GM12878 (cell line): ENCODE data around the gene DUSP10. TPM values are rescaled to one million over a fixed set of nuclear protein-coding genes. Genes with fewer than 3 reads are reported as not detected.

ENCODE experiments used
- ATAC-seq: fragments of 200-7000 bp; cut with Tn5 transposase; 3 replicates; pipeline ENCODE4 v1.9.1; 2020; ENCODE audit warnings: mild to moderate bottlenecking, moderate library complexity
- BruUV-seq: library from RNA; stranded (reverse); fragments of 400-500 nt; replicated peaks from 2 replicates; lab custom pipeline; 2021; lab: Mats Ljungman, UMichigan
- CTCF ChIA-PET: fragments of 300-600 bp; sonication (Branson Sonifier 250); formaldehyde crosslinking; extraction: SDS; loops from one replicate; lab custom pipeline; 2021; ENCODE audit warnings: inconsistent platforms; lab: Yijun Ruan, JAX
- POLR2A ChIA-PET: fragments of 350-600 bp; formaldehyde crosslinking; extraction: SDS; loops from one replicate; lab custom pipeline; 2021; ENCODE audit warnings: inconsistent platforms; lab: Charles Lee
- RAD21 ChIA-PET: fragments of 300-600 bp; sonication (Branson Sonifier 250); formaldehyde crosslinking; loops from one replicate; lab custom pipeline; 2023; ENCODE audit warnings: antibody characterized with exemption; ENCODE audit not compliant: unreplicated experiment; lab: Charles Lee
- SMC1A ChIA-PET: fragments of 300-600 bp; sonication (Branson Sonifier 250); formaldehyde crosslinking; loops from one replicate; lab custom pipeline; 2023; ENCODE audit not compliant: unreplicated experiment, uncharacterized antibody; lab: Charles Lee
- DNase-seq: peaks from one replicate; pipeline ENCODE4 v3.0.0-alpha.2; 2011; ENCODE audit warnings: low read depth, low spot score
- FAIRE-seq: peaks from 3 replicates; lab custom pipeline; 2011; peaks lifted over from hg19 to GRCh38; lab: Jason Lieb, UNC
- H2AFZ ChIP-seq: 2 replicates; pipeline ENCODE4 v1.6.0; 2011; ENCODE audit warnings: low read depth, low read length, control low read depth; ENCODE audit not compliant: control insufficient read depth
- H3K27ac ChIP-seq: 2 replicates; pipeline ENCODE4 v1.5.1; 2011; ENCODE audit warnings: control low read depth; ENCODE audit not compliant: control insufficient read depth, insufficient read depth
- H3K27me3 ChIP-seq, 2 experiments: replicated peaks in 1 of 2; 2 replicates each; pipeline versions ENCODE4 v1.6.0 to v1.6.1; 2011; ENCODE audit warnings: low read length in 1 of 2; ENCODE audit not compliant: control insufficient read depth in 2 of 2, insufficient read depth in 2 of 2
- H3K36me3 ChIP-seq, 2 experiments: 2 replicates each; pipeline ENCODE4 v1.5.1; 2011; ENCODE audit warnings: low read length in 1 of 2; ENCODE audit not compliant: control insufficient read depth in 2 of 2, insufficient read depth in 2 of 2
- H3K4me1 ChIP-seq: 2 replicates; pipeline ENCODE4 v1.6.1; 2011; ENCODE audit warnings: mild to moderate bottlenecking, low read length, moderate library complexity, mixed read lengths; ENCODE audit not compliant: control insufficient read depth, insufficient read depth
- H3K4me2 ChIP-seq: 2 replicates; pipeline ENCODE4 v1.6.0; 2011; ENCODE audit warnings: control low read depth; ENCODE audit not compliant: control insufficient read depth, insufficient read depth
- H3K4me3 ChIP-seq: fragments of 200-600 bp; sonication (generic); 2 replicates; pipeline ENCODE4 v1.5.1; 2016
- H3K79me2 ChIP-seq: 2 replicates; pipeline ENCODE4 v1.6.0; 2011; ENCODE audit warnings: low read length; ENCODE audit not compliant: control insufficient read depth, insufficient read depth
- H3K9ac ChIP-seq: 2 replicates; pipeline ENCODE4 v1.8.0; 2011; ENCODE audit warnings: low read length, control low read depth, mixed read lengths; ENCODE audit not compliant: control insufficient read depth, insufficient read depth
- H3K9me3 ChIP-seq: replicated peaks from 3 replicates; pipeline ENCODE4 v1.5.1; 2011; ENCODE audit warnings: mild to moderate bottlenecking, low read length; ENCODE audit not compliant: control insufficient read depth, insufficient read depth
- H4K20me1 ChIP-seq: 2 replicates; pipeline ENCODE4 v1.6.0; 2011; ENCODE audit not compliant: control insufficient read depth, insufficient read depth
- BCL11A ChIP-seq: IDR thresholded peaks from 2 replicates; pipeline ENCODE4 v1.6.1; 2011; ENCODE audit warnings: low read depth, low read length
- E2F8 ChIP-seq: fragments of 450-650 bp; IDR thresholded peaks from 2 replicates; pipeline ENCODE4 v1.6.1; 2018; ENCODE audit warnings: mild to moderate bottlenecking, low read depth, moderate library complexity; ENCODE audit not compliant: partially characterized antibody
- EGR1 ChIP-seq, 2 experiments: IDR thresholded peaks; 1 replicate in 1 of 2; 2 replicates in 1 of 2; pipeline ENCODE4 v1.6.1; 2011 to 2012; ENCODE audit warnings: low read depth in 2 of 2, low read length in 2 of 2, borderline replicate concordance in 1 of 2, mild to moderate bottlenecking in 1 of 2, moderate library complexity in 1 of 2
- ESRRA ChIP-seq: IDR thresholded peaks from 2 replicates; pipeline ENCODE4 v1.6.1; 2012; ENCODE audit warnings: mild to moderate bottlenecking, low read length, improper control_type of control experiment
- IRF4 ChIP-seq: IDR thresholded peaks from 2 replicates; pipeline ENCODE4 v1.6.1; 2011; ENCODE audit warnings: low read depth, low read length
- KAT2A ChIP-seq: conservative IDR thresholded peaks from 2 replicates; pipeline ENCODE4 v1.6.1; 2011; ENCODE audit warnings: low read depth, low read length; ENCODE audit not compliant: control insufficient read depth
- NKRF ChIP-seq: fragments of 450-650 bp; conservative IDR thresholded peaks from 2 replicates; pipeline ENCODE4 v1.6.1; 2017; ENCODE audit warnings: mild to moderate bottlenecking, moderate library complexity
- PAX8 ChIP-seq: fragments of 450-650 bp; IDR thresholded peaks from 2 replicates; pipeline ENCODE4 v1.6.1; 2017; ENCODE audit warnings: mild to moderate bottlenecking, moderate library complexity
- RAD51 ChIP-seq: fragments of 450-650 bp; IDR thresholded peaks from 2 replicates; pipeline ENCODE4 v1.6.1; 2016; ENCODE audit warnings: moderate library complexity, mild to moderate bottlenecking, inconsistent platforms
- TBL1XR1 ChIP-seq: IDR thresholded peaks from 2 replicates; pipeline ENCODE4 v1.6.1; 2012; ENCODE audit warnings: low read depth, low read length, improper control_type of control experiment
- ZBTB40 ChIP-seq: fragments of 450-650 bp; IDR thresholded peaks from 2 replicates; pipeline ENCODE4 v1.6.1; 2016; ENCODE audit warnings: mild to moderate bottlenecking, moderate library complexity, borderline replicate concordance
- WGBS: methylation state at CpG from one replicate; pipeline ENCODE4 v1.1.6; 2016; ENCODE audit warnings: low lambda C conversion rate; ENCODE audit not compliant: insufficient replicate concordance, insufficient coverage; ENCODE audit errors: missing lambda C conversion rate; 5-methylcytosine and 5-hydroxymethylcytosine counted together
- in situ Hi-C: fragments of 300-500 bp; cut with MboI; formaldehyde crosslinking; loops from 9 replicates; pipeline ENCODE4 v1.14.3; 2018; ENCODE audit warnings: mixed read lengths
- intact Hi-C: fragments of 100-400 bp; cut with micrococcal nuclease; formaldehyde crosslinking; loops from one replicate; pipeline ENCODE4 v1.14.2; 2022; ENCODE audit not compliant: unreplicated experiment
- polyA plus RNA-seq, 11 experiments: library from polyadenylated mRNA; depleted of rRNA in 4 of 11; unstranded in 6 of 11; stranded (reverse) in 5 of 11; fragments of >200 nt; fragmentation: Nextera tagmentation in 4 of 11; fragmentation: Illumina TruSeq in 1 of 11; extraction: Ambion mirVana in 4 of 11; extraction: Trizol in 1 of 11; gene quantifications; 1 replicate in 1 of 11; 2 replicates in 10 of 11; pipeline versions ENCODE4 v1.2.1 to v1.2.3, GENCODE V29; 2011 to 2016; ENCODE audit warnings: inconsistent platforms in 2 of 11, missing spikeins in 2 of 11, low read depth in 1 of 11
- total RNA-seq, 4 experiments: library from RNA; depleted of rRNA in 3 of 4; stranded (reverse); fragments of >200 nt in 3 of 4; fragmentation: Illumina TruSeq in 1 of 4; extraction: Trizol in 1 of 4; gene quantifications; 2 replicates each; pipeline versions ENCODE4 v1.2.1 to v1.2.3, GENCODE V29; 2013 to 2021

Gene DUSP10
- total and polyA plus RNA-seq, 10 of the 15 experiments (the other 5 are each of a cell fraction or from before 2014, with no cell fraction given), result 20.3 to 38.4 (median 27.8) TPM

GRCh38 chr1:221751226-221751887 is 9.5 kb upstream of the DUSP10 start:
- no peak for DNase-seq
- POLR2A ChIA-PET, result interaction anchor here (0.9 kb wide), 1 partner anchor 10 kb away, joined by 3 read pairs; the partner anchor contains the start of gene DUSP10
- TF ChIP-seq KAT2A (no peak), PAX8 (no peak), TBL1XR1 (no peak), E2F8 (no peak), ZBTB40 (no peak), RAD51 (no peak), BCL11A (no peak), ESRRA (no peak), NKRF (no peak), EGR1 (IDR thresholded peaks at IDR 0.05; ENCODE audit: borderline replicate concordance in 1 of 2, low read depth in 2 of 2, low read length in 2 of 2) (no peak), IRF4 (no peak)

More at GRCh38 chr1:221751226-221751887, 9.5 kb upstream of the DUSP10 start:
- H3K4me2 ChIP-seq, result no peak overlapping the region
- in situ Hi-C loops, result loop anchor here (5.0 kb wide), 1 partner anchor 86 kb away; no protein-coding TSS in a partner anchor
- BruUV-seq, result no TSS peak
- H3K4me1 ChIP-seq, result peaks cover 29% of the 10 kb centered on the region
- no peak for ATAC-seq
- no peak overlapping the region for H3K4me3 ChIP-seq
- no peak overlapping the region for H2AFZ ChIP-seq
- no peaks in the 10 kb centered on the region for H3K36me3 ChIP-seq
- intact Hi-C loops, result no loop called here
- no peaks in the 10 kb centered on the region for H3K27me3 ChIP-seq
- 89% methylated on average over 4 of the region's 4 CpGs for WGBS
- ChIA-PET SMC1A (interaction anchor here (1.2 to 2.6 kb wide), 4 partner anchors 9 to 43 kb away, joined by 3 to 8 read pairs (median 5); partner anchors contain the start of gene DUSP10), RAD21 (interaction anchor here (1.4 kb wide), 1 partner anchor 23 kb away, joined by 3 read pairs; no protein-coding TSS in a partner anchor), CTCF (no interaction called here)
- FAIRE-seq, result no peak
- H3K27ac ChIP-seq, result no peak overlapping the region
- peaks cover 40% of the 10 kb centered on the region for H3K9me3 ChIP-seq
- H4K20me1 ChIP-seq, result no peaks in the 10 kb centered on the region
- H3K79me2 ChIP-seq, result no peaks in the 10 kb centered on the region
- H3K9ac ChIP-seq, result no peak overlapping the region
